Measurements from ENCODE around the gene MROH7.

- TF ChIP-seq POLR2AphosphoS5 (IDR thresholded peaks at IDR 0.05; ENCODE audit: low read depth, low read length), result no peak
- TF ChIP-seq POLR2A (IDR thresholded peaks at IDR 0.05; ENCODE audit: low read depth, low read length), result no peak
- TF ChIP-seq TAF1 (IDR thresholded peaks at IDR 0.05; ENCODE audit: low read depth, low read length), result no peak
Measured at GRCh38 chr1:54604572-54605370, 36.8 kb upstream of the MROH7 start.

Data from GM12891 (cell line).